ENCODE results near the gene PIM3.

The PIM3 gene

DNA sequence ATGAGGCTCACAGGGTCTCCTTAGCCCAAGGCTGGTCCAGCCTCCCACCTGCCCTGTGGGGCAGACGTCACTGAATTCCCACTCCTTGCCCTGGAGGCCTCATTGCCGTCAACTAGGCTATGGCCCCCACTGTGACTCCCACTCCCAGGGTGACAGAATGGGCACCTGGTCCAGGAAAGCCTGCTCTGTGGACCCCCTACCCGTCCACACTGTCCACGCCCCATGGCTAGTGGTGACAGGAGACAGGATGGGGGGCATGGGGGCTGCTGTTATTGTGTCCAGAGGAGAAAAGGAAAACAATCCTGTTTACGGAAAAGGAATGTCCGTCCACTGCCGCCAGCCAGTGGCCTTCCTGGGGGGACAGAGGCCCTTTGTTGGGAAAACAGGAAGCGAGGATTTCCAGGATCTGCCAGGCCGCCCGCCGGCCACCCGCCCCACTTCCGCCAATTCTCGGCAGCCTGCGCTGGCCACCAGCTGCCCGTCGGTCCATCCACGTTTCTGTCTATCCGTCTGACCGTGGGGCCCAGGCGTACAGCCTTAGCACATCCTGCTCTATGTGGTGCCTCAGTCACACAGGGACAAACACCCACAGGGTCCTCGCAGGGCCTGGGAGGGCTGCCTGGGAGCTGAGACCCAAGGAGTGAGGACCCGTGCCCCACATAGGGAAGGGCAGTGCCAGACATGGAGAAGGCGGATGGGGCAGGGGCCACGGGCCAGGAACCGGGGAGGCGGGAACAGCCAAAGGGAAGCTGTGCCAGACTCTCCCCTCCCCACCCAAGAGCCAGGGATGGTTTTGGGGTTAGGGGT is 22.6 kb upstream of the PIM3 start:
- DNase-seq (ENCODE audit: extremely low spot score): no peak
- CTCF ChIA-PET: no interaction called here
- POLR2A ChIA-PET: no interaction called here
- TF ChIP-seq NFRKB (IDR thresholded peaks at IDR 0.05): no peak
- no peak for TF ChIP-seq FOXA1 (IDR thresholded peaks at IDR 0.05)
- TF ChIP-seq, protein P1, sequence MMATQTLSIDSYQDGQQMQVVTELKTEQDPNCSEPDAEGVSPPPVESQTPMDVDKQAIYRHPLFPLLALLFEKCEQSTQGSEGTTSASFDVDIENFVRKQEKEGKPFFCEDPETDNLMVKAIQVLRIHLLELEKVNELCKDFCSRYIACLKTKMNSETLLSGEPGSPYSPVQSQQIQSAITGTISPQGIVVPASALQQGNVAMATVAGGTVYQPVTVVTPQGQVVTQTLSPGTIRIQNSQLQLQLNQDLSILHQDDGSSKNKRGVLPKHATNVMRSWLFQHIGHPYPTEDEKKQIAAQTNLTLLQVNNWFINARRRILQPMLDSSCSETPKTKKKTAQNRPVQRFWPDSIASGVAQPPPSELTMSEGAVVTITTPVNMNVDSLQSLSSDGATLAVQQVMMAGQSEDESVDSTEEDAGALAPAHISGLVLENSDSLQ (IDR thresholded peaks at IDR 0.05): no peak
- no peak for TF ChIP-seq LEF1 (IDR thresholded peaks at IDR 0.05; ENCODE audit: borderline replicate concordance)
- no peak for TF ChIP-seq TARDBP (IDR thresholded peaks at IDR 0.05)
- TF ChIP-seq SUZ12 (IDR thresholded peaks at IDR 0.05): no peak
- no peak for TF ChIP-seq FOXM1 (IDR thresholded peaks at IDR 0.05; ENCODE audit: borderline replicate concordance)
- no peak for TF ChIP-seq ZNF384 (IDR thresholded peaks at IDR 0.05)
- no peak for TF ChIP-seq SP1 (IDR thresholded peaks at IDR 0.05)
- TF ChIP-seq L3MBTL2 (conservative IDR thresholded peaks at IDR 0.05): no peak
- TF ChIP-seq ELF4 (IDR thresholded peaks at IDR 0.05): no peak
- TF ChIP-seq ARNT (IDR thresholded peaks at IDR 0.05): no peak
- TF ChIP-seq FOXK2 (IDR thresholded peaks at IDR 0.05): no peak

- TF ChIP-seq ELF4 (IDR thresholded peaks at IDR 0.05) (no peak), LEF1 (IDR thresholded peaks at IDR 0.05; ENCODE audit: borderline replicate concordance) (no peak), ARNT (IDR thresholded peaks at IDR 0.05) (no peak), ZNF384 (IDR thresholded peaks at IDR 0.05) (no peak), L3MBTL2 (conservative IDR thresholded peaks at IDR 0.05) (no peak), SP1 (IDR thresholded peaks at IDR 0.05) (no peak), TARDBP (IDR thresholded peaks at IDR 0.05) (no peak), BHLHE40 (IDR thresholded peaks at IDR 0.05; ENCODE audit: borderline replicate concordance) (no peak), FOXM1 (IDR thresholded peaks at IDR 0.05; ENCODE audit: borderline replicate concordance) (no peak), NFRKB (IDR thresholded peaks at IDR 0.05) (no peak), SUZ12 (IDR thresholded peaks at IDR 0.05) (no peak), FOXK2 (IDR thresholded peaks at IDR 0.05) (no peak), FOXA1 (IDR thresholded peaks at IDR 0.05) (no peak)
- TF ChIP-seq, protein P1 (IDR thresholded peaks at IDR 0.05): no peak
- POLR2A ChIA-PET: no interaction called here
- DNase-seq (ENCODE audit: extremely low spot score): no peak
- CTCF ChIA-PET: no interaction called here
Measured at GRCh38 chr22:49938565-49939136, 21.9 kb upstream of the PIM3 start.

DNA sequence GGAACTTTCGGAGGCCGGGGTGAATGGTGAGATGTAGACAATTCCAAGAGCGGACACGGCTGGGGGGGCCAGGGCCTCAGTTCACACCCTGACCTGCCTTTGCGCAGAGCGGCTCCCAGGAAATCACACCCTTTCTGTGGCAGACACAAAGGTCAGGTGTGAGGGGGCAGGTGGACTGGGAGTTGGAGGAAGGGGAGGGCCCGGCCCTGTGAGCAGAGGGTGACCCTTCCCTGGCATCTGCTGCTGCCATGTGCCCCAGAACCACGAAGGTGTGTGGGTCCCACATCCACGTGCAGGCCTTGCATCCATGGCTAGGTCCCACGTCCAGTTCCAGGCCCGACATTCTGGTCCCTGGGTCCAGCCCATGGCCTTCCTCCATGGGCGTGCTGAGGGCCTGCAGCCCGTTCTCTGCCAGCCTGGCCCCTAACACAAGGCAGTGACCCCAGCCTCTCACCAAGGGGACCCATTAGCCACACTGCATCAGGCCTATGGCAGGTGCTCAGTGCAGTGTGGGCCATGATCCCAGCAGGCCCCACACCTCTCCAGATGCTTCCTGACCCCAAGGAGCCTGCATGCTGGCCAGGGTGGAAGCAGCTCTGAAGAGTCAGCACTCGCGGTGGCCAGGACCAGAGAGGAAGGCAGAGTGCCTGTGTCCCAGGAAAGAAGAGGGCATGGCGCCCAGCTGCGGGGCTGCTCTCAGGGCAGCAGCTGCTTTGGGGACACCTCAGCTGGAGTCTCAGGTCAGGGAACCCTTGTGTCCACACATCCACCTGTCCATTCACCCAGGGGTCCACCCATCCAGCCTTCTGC is 18.9 kb upstream of the PIM3 start:
- no peak for DNase-seq (ENCODE audit: extremely low spot score)
- no peak for TF ChIP-seq CTBP1 (IDR thresholded peaks at IDR 0.05; ENCODE audit: borderline replicate concordance)
- no peak for TF ChIP-seq NFRKB (IDR thresholded peaks at IDR 0.05)
- no peak for TF ChIP-seq FOXK2 (IDR thresholded peaks at IDR 0.05)
- no peak for TF ChIP-seq ZNF384 (IDR thresholded peaks at IDR 0.05)
- TF ChIP-seq SUZ12 (IDR thresholded peaks at IDR 0.05): no peak
- TF ChIP-seq ARNT (IDR thresholded peaks at IDR 0.05): no peak
- TF ChIP-seq L3MBTL2 (conservative IDR thresholded peaks at IDR 0.05): no peak
- no peak for TF ChIP-seq FOXM1 (IDR thresholded peaks at IDR 0.05; ENCODE audit: borderline replicate concordance)
- TF ChIP-seq BHLHE40 (IDR thresholded peaks at IDR 0.05; ENCODE audit: borderline replicate concordance): no peak
- no peak for TF ChIP-seq SP1 (IDR thresholded peaks at IDR 0.05)
- no peak for TF ChIP-seq TARDBP (IDR thresholded peaks at IDR 0.05)
- TF ChIP-seq LEF1 (IDR thresholded peaks at IDR 0.05; ENCODE audit: borderline replicate concordance): no peak
- TF ChIP-seq HDGF (IDR thresholded peaks at IDR 0.05; ENCODE audit: borderline replicate concordance): no peak
- TF ChIP-seq ELF4 (IDR thresholded peaks at IDR 0.05): no peak
- TF ChIP-seq, protein P1 (IDR thresholded peaks at IDR 0.05): no peak
- TF ChIP-seq FOXA1 (IDR thresholded peaks at IDR 0.05): no peak
- POLR2A ChIA-PET: no interaction called here
- CTCF ChIA-PET: no interaction called here

DNA sequence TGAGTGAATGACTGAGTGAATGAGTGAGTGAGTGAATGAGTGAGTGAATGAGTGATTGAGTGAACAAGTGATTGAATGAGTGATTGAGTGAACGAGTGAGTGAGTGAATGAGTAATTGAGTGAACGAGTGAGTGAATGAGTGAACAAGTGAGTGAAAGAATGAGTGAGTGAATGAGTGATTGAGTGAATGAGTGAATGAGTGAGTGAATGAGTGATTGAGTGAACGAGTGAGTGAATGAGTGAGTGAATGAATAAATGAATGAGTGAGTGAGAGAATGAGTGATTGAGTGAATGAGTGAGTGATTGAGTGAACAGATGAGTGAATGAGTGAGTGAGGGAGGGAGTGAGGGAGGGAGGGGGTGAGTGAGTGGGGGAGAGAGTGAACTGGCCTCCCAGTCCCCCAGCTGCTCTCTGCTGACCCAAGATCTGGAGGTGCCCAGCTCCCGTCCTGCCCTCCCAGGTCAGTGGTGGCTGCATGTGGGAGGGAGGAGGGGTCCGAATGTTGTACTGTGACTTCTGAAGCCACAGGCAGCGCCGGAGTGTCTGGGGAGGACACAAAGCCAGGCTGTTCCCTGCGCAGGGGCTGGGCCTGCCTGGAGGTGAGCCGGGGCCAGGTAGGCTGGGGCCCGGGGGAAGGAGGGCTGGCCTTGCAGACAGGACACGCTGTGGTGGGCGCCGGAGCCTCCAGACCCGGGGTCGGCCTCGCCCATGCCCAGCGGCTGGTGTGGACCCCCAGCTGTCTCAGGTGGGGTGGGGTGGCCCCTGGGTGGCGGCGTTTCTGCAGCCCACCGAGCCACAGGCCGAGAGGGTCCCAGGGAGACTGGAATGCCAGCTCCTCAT is 17.8 kb upstream of the PIM3 start:
- POLR2A ChIA-PET: no interaction called here
- no peak for TF ChIP-seq FOXK2 (IDR thresholded peaks at IDR 0.05)
- no peak for TF ChIP-seq SUZ12 (IDR thresholded peaks at IDR 0.05)
- TF ChIP-seq FOXM1 (IDR thresholded peaks at IDR 0.05; ENCODE audit: borderline replicate concordance): no peak
- no peak for TF ChIP-seq TARDBP (IDR thresholded peaks at IDR 0.05)
- TF ChIP-seq NFRKB (IDR thresholded peaks at IDR 0.05): no peak; the same call in none of the 2 replicates
- no peak for TF ChIP-seq HDGF (IDR thresholded peaks at IDR 0.05; ENCODE audit: borderline replicate concordance)
- TF ChIP-seq, protein P1 (IDR thresholded peaks at IDR 0.05): peak; percentile 71; the same call in 1 of the 2 replicates
- CTCF ChIA-PET: interaction anchor here (1.0 kb wide), 1 partner anchor 9 kb away, joined by 3 read pairs; no protein-coding TSS in a partner anchor
- DNase-seq (ENCODE audit: extremely low spot score): no peak

All from HEK293T (cell line).